ENCODE data around the gene INTS2.

DNA sequence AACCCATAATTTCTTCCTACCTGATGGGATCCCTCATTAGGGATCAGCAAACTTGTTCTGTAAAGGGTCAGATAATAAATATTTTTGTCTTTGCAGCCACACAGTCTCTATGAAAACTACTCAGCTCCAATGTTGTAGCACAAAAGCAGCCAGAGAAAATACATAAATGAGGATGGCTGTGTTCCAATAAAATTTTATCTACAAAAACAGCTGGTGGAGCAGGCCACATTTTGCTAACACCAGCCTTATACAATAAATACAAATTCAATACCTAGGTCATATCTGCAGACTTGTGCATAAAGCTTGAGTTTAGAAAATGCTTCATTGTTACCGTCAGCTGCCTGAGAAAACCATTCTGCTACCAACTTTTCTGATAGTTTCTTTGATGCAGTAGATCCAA is 38.4 kb upstream of the INTS2 start:
- no peak for TF ChIP-seq CTCF (optimal IDR thresholded peaks at IDR 0.05 in 1 of 3, IDR thresholded peaks at IDR 0.05 in 1 of 3, conservative IDR thresholded peaks at IDR 0.05 in 1 of 3; ENCODE audit: extremely low read depth in 1 of 3, insufficient read depth in 2 of 3, low read length in 3 of 3)
- no peak for TF ChIP-seq EZH2 (IDR thresholded peaks at IDR 0.05; ENCODE audit: low read length)
